Upper lobe of right lung (tissue), 1 donor: ENCODE measurements around the gene LEAP2. TPM values are rescaled to one million over a fixed set of nuclear protein-coding genes. Genes with fewer than 3 reads are reported as not detected.

Experiments used
- ATAC-seq: fragments of 200-7000 bp; cut with Tn5 transposase; one replicate; pipeline ENCODE4 v1.9.1; 2020; ENCODE audit warnings: mild to moderate bottlenecking, moderate library complexity
- DNase-seq: peaks from one replicate; pipeline ENCODE4 v3.0.0-alpha.2; 2020
- H3K27ac ChIP-seq: fragments of 200-600 bp; one replicate; pipeline ENCODE4 v1.8.0; 2022
- H3K27me3 ChIP-seq: fragments of 200-600 bp; one replicate; pipeline ENCODE4 v1.8.0; 2022; ENCODE audit warnings: mild to moderate bottlenecking
- H3K36me3 ChIP-seq: fragments of 200-600 bp; one replicate; pipeline ENCODE4 v1.8.0; 2022
- H3K4me1 ChIP-seq: fragments of 200-600 bp; one replicate; pipeline ENCODE4 v1.8.0; 2022
- H3K4me3 ChIP-seq: fragments of 200-600 bp; one replicate; pipeline ENCODE4 v1.8.0; 2022; ENCODE audit warnings: mild to moderate bottlenecking
- H3K9me3 ChIP-seq: fragments of 200-600 bp; one replicate; pipeline ENCODE4 v1.8.0; 2022
- intact Hi-C: fragments of 100-400 bp; cut with DNase I; formaldehyde crosslinking; loops from one replicate; pipeline ENCODE4 v1.11.0; 2022
- total RNA-seq: library from RNA; stranded (reverse); fragmentation: NEBNext Ultra II Directional; extraction: Animal tissue kit (Norgen Biotek cat#: 25700); gene quantifications from one replicate; pipeline ENCODE4 v1.2.1, GENCODE V29; 2021
- TF ChIP-seq, protein P1 (sequence below): fragments of 200-600 bp; IDR thresholded peaks from one replicate; pipeline ENCODE4 v1.8.0; 2022; ENCODE audit warnings: antibody characterized with exemption
- donor health status: DM: no; HTN: yes; CAD: no; lungs with severe emphysema.

The LEAP2 gene
- total RNA-seq, 1 donor from 2014 or later: 0.69 TPM

DNA sequence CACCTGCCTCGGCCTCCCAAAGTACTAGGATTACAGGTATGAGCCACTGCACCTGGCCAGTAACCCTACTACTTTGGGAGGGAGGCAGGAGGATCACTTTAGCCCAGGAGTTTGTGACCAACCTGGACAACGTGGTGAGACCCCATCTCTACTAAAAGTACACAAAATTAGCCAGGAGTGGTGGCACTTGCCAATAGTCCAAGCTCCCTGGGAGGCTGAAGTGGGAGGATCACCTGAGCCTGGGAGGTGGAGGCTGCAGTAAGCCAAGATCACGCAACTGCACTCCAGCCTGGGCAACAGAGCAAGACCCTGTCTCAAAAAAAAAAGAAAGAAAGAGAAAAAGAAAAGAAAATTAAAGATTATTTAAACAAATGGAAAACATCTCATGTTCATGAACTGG, 17.5 kb upstream of the LEAP2 start:
- no peaks in the 10 kb centered on the region for H3K27me3 ChIP-seq
- intact Hi-C loops: no loop called here
- no peak for ATAC-seq
- H3K4me3 ChIP-seq: no peak overlapping the region
- H3K9me3 ChIP-seq: no peaks in the 10 kb centered on the region
- H3K36me3 ChIP-seq: no peaks in the 10 kb centered on the region
- TF ChIP-seq, protein P1, sequence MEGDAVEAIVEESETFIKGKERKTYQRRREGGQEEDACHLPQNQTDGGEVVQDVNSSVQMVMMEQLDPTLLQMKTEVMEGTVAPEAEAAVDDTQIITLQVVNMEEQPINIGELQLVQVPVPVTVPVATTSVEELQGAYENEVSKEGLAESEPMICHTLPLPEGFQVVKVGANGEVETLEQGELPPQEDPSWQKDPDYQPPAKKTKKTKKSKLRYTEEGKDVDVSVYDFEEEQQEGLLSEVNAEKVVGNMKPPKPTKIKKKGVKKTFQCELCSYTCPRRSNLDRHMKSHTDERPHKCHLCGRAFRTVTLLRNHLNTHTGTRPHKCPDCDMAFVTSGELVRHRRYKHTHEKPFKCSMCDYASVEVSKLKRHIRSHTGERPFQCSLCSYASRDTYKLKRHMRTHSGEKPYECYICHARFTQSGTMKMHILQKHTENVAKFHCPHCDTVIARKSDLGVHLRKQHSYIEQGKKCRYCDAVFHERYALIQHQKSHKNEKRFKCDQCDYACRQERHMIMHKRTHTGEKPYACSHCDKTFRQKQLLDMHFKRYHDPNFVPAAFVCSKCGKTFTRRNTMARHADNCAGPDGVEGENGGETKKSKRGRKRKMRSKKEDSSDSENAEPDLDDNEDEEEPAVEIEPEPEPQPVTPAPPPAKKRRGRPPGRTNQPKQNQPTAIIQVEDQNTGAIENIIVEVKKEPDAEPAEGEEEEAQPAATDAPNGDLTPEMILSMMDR: no peak
- DNase-seq: no peak
- H3K27ac ChIP-seq: no peak overlapping the region
- H3K4me1 ChIP-seq: no peaks in the 10 kb centered on the region

DNA sequence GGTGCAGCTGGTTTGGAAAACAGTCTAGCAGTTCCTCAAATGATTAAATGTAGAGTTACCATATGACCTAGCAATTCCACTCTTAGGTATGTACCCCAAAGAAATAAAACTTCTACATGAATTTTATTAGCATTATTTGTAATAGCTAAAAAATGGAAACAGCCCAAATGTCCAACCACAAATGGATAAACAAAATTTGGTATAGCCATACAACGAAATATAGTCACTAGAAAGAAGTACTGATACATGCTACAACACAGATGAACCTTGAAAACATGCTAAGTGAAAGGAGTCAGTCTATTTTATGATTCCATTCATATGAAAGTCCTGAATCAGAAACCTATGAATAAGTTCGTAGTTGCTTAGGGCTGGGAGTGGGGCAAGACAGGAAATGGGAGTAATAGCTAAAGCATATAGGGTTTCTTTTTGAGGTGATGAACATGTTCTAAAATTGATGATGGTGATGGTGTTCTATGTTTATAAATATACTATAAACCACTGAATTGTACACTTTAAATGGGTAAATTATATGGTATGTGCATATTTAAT, 13.5 kb upstream of the LEAP2 start:
- ATAC-seq (no peak), DNase-seq (no peak)
- H3K9me3 ChIP-seq: no peaks in the 10 kb centered on the region
- no peaks in the 10 kb centered on the region for H3K36me3 ChIP-seq
- no peaks in the 10 kb centered on the region for H3K27me3 ChIP-seq
- TF ChIP-seq, protein P1: no peak
- H3K27ac ChIP-seq: no peak overlapping the region
- intact Hi-C loops: no loop called here
- no peaks in the 10 kb centered on the region for H3K4me1 ChIP-seq
- no peak overlapping the region for H3K4me3 ChIP-seq

DNA sequence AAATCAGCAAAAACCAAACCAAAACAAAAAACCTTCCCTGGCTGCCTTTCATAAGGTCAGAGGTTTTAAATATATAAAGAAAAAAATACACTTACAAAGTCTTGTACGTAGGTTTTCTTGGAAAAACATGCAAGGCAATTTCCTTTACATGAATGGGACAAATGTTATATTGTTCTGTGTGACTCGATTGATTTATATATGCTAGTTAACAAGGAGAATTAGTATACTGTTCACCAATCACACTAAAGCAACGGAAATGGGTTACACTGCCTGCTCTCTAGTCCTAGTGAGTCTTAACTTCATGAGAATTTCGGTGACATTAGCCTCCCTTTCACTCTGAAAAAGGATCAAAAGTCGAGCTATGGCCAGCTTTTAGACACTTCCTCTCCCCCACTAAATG, 12.7 kb upstream of the LEAP2 start:
- Histone ChIP-seq H3K4me3 (no peak overlapping the region), H3K27ac (no peak overlapping the region), H3K9me3 (no peaks in the 10 kb centered on the region), H3K27me3 (no peaks in the 10 kb centered on the region), H3K36me3 (no peaks in the 10 kb centered on the region), H3K4me1 (no peaks in the 10 kb centered on the region)
- ATAC-seq (no peak), DNase-seq (no peak)
- intact Hi-C loops: no loop called here
- TF ChIP-seq, protein P1: no peak

DNA sequence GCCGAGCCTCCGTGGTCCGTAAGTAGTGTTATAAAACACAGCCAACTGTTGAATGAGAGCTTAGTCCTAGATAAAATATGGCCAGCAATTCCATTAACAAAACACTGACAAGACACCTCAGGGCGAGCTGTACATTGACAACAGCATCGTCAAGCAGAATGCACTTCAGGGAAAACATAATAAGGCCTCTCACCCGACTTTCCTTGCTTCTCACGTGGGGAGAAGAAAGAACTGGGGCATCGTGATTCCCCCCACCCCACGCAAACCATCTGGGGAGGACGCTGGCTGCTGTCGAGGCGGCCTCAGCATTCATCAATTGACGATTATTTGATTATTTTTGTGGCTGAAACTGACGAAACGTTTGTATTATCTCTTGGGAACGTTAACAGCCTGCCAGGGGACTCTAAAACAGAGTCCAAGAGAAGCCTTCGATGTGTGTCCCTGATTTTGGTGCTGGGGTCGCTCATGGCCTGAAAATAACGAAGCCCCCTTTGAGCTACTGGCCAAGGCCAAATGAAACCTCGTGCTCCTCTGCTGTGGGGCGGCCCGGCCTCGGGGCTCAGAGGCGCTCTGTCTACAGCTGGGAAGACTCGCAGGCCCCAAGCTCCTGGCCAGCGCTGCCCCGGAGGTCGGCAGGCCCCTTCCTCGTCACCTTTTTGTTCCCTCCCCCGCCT, 7.7 kb upstream of the LEAP2 start:
- Histone ChIP-seq H3K27ac (peak overlapping the region; percentile 94), H3K36me3 (peaks cover 24% of the 10 kb centered on the region), H3K9me3 (no peaks in the 10 kb centered on the region), H3K4me1 (peaks cover 9% of the 10 kb centered on the region), H3K27me3 (no peaks in the 10 kb centered on the region), H3K4me3 (peak overlapping the region; percentile 95)
- TF ChIP-seq, protein P1: no peak
- intact Hi-C loops: no loop called here
- DNase-seq: no peak
- ATAC-seq: no peak

GRCh38 chr5:132866342-132867045, 7.0 kb upstream of the LEAP2 start, which contains the start of the genes GDF9 and UQCRQ:
TSS of gene GDF9 (minus strand) at chr5:132866469. CDS start at chr5:132864533, 1,936 bp downstream.
TSS of gene UQCRQ (plus strand) at chr5:132866642. CDS start at chr5:132866882, 240 bp downstream.
- ATAC-seq (peak; percentile 99), DNase-seq (peak; percentile 97)
- Histone ChIP-seq H3K4me1 (peaks cover 9% of the 10 kb centered on the region), H3K9me3 (no peaks in the 10 kb centered on the region), H3K27me3 (no peaks in the 10 kb centered on the region), H3K36me3 (peaks cover 28% of the 10 kb centered on the region), H3K4me3 (peak within 1 kb of the TSS; percentile 95), H3K27ac (peak within 1 kb of the TSS; percentile 94)
- TF ChIP-seq, protein P1: peak; percentile 26
- intact Hi-C loops: no loop called here
